ENCODE measurements around the gene SSRP1.
A peak's percentile ranks its signal among the peaks of the same experiment; 100 is the strongest.

Gene SSRP1

GRCh38 chr11:57323167-57323854 lies 12.4 kb downstream of the SSRP1 start:
- no peaks in the 10 kb centered on the region for H3K27me3 ChIP-seq (ENCODE audit: insufficient read depth, low read length)
- peak overlapping the region; percentile 77 for H3K4me3 ChIP-seq (ENCODE audit: low read depth, low read length)
- peak overlapping the region; percentile 97 for H2BK120ac ChIP-seq (ENCODE audit: insufficient read depth, low read length, poor library complexity)
- peaks cover 23% of the 10 kb centered on the region for H3K79me2 ChIP-seq (ENCODE audit: control insufficient read depth, insufficient read depth, low read length, poor library complexity)
- DNase-seq = peak; percentile 80 to 82
- peak overlapping the region; percentile 81 for H3K18ac ChIP-seq (ENCODE audit: low read length)
- H2BK5ac ChIP-seq (ENCODE audit: low read depth, low read length, poor library complexity) = peak overlapping the region; percentile 74
- H3K23ac ChIP-seq (ENCODE audit: low read length) = no peak overlapping the region
- peak overlapping the region; percentile 69 for H3K14ac ChIP-seq (ENCODE audit: low read length)
- peaks cover 28 to 40% of the 10 kb centered on the region in 2 experiments for H3K4me1 ChIP-seq (ENCODE audit: control insufficient read depth in 1 of 2, insufficient read depth in 2 of 2, low read length in 2 of 2)
- no peak overlapping the region for H2BK12ac ChIP-seq (ENCODE audit: low read length)
- H4K12ac ChIP-seq (ENCODE audit: low read depth, low read length) = peak overlapping the region; percentile 47
- peak overlapping the region; percentile 76 for H3K4ac ChIP-seq (ENCODE audit: low read depth, low read length)
- no peaks in the 10 kb centered on the region for H3K9me3 ChIP-seq (ENCODE audit: insufficient read depth, low read depth, low read length)
- H3K4me2 ChIP-seq (ENCODE audit: low read length) = peak overlapping the region; percentile 90
- peaks cover 36 to 43% of the 10 kb centered on the region in 2 experiments for H3K36me3 ChIP-seq (ENCODE audit: control insufficient read depth in 1 of 2, insufficient read depth in 2 of 2, low read length in 2 of 2)
- peak overlapping the region; percentile 82 for H4K91ac ChIP-seq (ENCODE audit: low read depth, low read length)
- peak overlapping the region; percentile 93 for H3K9ac ChIP-seq (ENCODE audit: low read length)
- WGBS (ENCODE audit: extremely low coverage, insufficient coverage, insufficient read length) = no CpG with 5 or more reads among the region's 3 CpGs
- H4K8ac ChIP-seq (ENCODE audit: low read depth, low read length) = peak overlapping the region; percentile 27
- no peak overlapping the region for H2AFZ ChIP-seq (ENCODE audit: insufficient read depth, low read length, poor library complexity)
- H2AK5ac ChIP-seq (ENCODE audit: low read length) = no peak overlapping the region
- peak overlapping the region; percentile 88 for H3K27ac ChIP-seq (ENCODE audit: low read depth, low read length)
- H3K79me1 ChIP-seq (ENCODE audit: low read length) = peaks cover 28% of the 10 kb centered on the region

GRCh38 chr11:57322256-57323166 lies 13.2 kb downstream of the SSRP1 start:
- Histone ChIP-seq H3K36me3 (ENCODE audit: control insufficient read depth in 1 of 2, insufficient read depth in 2 of 2, low read length in 2 of 2) (peaks cover 36 to 43% of the 10 kb centered on the region in 2 experiments), H3K18ac (ENCODE audit: low read length) (peak overlapping the region; percentile 85), H2AFZ (ENCODE audit: insufficient read depth, low read length, poor library complexity) (no peak overlapping the region), H3K4me1 (ENCODE audit: control insufficient read depth in 1 of 2, insufficient read depth in 2 of 2, low read length in 2 of 2) (peaks cover 30 to 48% of the 10 kb centered on the region in 2 experiments), H4K8ac (ENCODE audit: low read depth, low read length) (peak overlapping the region; percentile 11), H2BK5ac (ENCODE audit: low read depth, low read length, poor library complexity) (peak overlapping the region; percentile 83), H2AK5ac (ENCODE audit: low read length) (peak overlapping the region; percentile 66), H3K27ac (ENCODE audit: low read depth, low read length) (peak overlapping the region; percentile 88), H3K4me2 (ENCODE audit: low read length) (peak overlapping the region; percentile 90), H4K12ac (ENCODE audit: low read depth, low read length) (no peak overlapping the region), H2BK120ac (ENCODE audit: insufficient read depth, low read length, poor library complexity) (peak overlapping the region; percentile 59), H4K91ac (ENCODE audit: low read depth, low read length) (peak overlapping the region; percentile 80), H3K79me1 (ENCODE audit: low read length) (peaks cover 28% of the 10 kb centered on the region), H3K4ac (ENCODE audit: low read depth, low read length) (peak overlapping the region; percentile 91), H3K23ac (ENCODE audit: low read length) (no peak overlapping the region), H3K14ac (ENCODE audit: low read length) (peak overlapping the region; percentile 49), H3K79me2 (ENCODE audit: control insufficient read depth, insufficient read depth, low read length, poor library complexity) (peaks cover 23% of the 10 kb centered on the region), H3K9ac (ENCODE audit: low read length) (no peak overlapping the region), H3K9me3 (ENCODE audit: insufficient read depth, low read depth, low read length) (no peaks in the 10 kb centered on the region), H3K27me3 (ENCODE audit: insufficient read depth, low read length) (no peaks in the 10 kb centered on the region), H2BK12ac (ENCODE audit: low read length) (peak overlapping the region; percentile 19), H3K4me3 (ENCODE audit: low read depth, low read length) (no peak overlapping the region)
- no CpG with 5 or more reads among the region's 13 CpGs for WGBS (ENCODE audit: extremely low coverage, insufficient coverage, insufficient read length)
- peak; percentile 83 to 84 for DNase-seq

DNA sequence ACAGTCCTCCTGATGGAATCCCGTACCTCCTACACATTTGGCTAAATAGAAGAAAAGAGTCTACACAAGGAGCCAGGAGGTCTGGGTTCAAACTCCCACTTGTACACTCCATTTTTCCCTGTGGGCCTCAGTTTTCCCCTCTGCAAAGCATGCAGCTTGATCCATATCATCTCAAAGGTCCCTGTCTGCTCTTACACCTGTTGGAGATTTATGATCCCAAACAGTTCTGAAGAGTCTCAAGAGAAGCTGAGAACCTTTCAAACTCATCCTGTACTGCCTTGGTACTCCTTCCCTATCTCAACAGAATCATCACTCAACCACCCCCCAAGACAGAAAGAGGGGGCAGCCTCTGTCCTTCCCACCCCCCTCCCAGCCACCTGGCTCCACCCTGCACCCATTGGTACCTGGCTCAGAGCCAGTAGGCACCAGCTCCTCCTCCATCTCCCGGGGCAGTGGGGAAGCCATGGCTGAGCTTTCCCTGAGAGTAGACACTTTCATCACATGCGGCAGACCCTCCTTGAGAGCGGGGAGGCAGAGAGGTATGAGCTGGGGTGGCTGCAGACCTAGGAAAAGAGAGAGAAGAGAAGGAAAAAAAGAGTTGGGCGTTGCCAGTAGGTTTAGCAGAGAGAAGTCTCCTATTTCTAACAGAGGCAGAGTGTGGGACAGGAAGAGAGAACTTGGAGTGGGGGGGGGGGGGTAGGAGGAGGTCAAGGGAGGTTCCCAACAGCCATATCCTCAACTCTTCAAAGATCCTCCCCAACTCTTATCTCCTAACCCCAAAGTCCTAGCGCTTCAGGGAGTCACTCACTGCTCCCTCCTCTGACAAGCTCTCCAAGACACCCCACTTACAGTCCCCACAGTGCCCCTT lies 14.1 kb downstream of the SSRP1 start:
- Histone ChIP-seq H4K12ac (ENCODE audit: low read depth, low read length) (peak overlapping the region; percentile 45), H2BK5ac (ENCODE audit: low read depth, low read length, poor library complexity) (peak overlapping the region; percentile 68), H3K4me2 (ENCODE audit: low read length) (peak overlapping the region; percentile 90), H3K4me1 (ENCODE audit: control insufficient read depth in 1 of 2, insufficient read depth in 2 of 2, low read length in 2 of 2) (peaks cover 30 to 48% of the 10 kb centered on the region in 2 experiments), H2BK120ac (ENCODE audit: insufficient read depth, low read length, poor library complexity) (peak overlapping the region; percentile 57), H3K18ac (ENCODE audit: low read length) (peak overlapping the region; percentile 85), H4K8ac (ENCODE audit: low read depth, low read length) (peak overlapping the region; percentile 25), H3K9ac (ENCODE audit: low read length) (peak overlapping the region; percentile 2), H3K23ac (ENCODE audit: low read length) (no peak overlapping the region), H3K79me2 (ENCODE audit: control insufficient read depth, insufficient read depth, low read length, poor library complexity) (peaks cover 23% of the 10 kb centered on the region), H3K36me3 (ENCODE audit: control insufficient read depth in 1 of 2, insufficient read depth in 2 of 2, low read length in 2 of 2) (peaks cover 37 to 43% of the 10 kb centered on the region in 2 experiments), H2BK12ac (ENCODE audit: low read length) (peak overlapping the region; percentile 54), H2AK5ac (ENCODE audit: low read length) (peak overlapping the region; percentile 66), H3K27ac (ENCODE audit: low read depth, low read length) (peak overlapping the region; percentile 88), H4K91ac (ENCODE audit: low read depth, low read length) (peak overlapping the region; percentile 80), H3K4ac (ENCODE audit: low read depth, low read length) (peak overlapping the region; percentile 91), H3K9me3 (ENCODE audit: insufficient read depth, low read depth, low read length) (no peaks in the 10 kb centered on the region), H3K14ac (ENCODE audit: low read length) (peak overlapping the region; percentile 54), H2AFZ (ENCODE audit: insufficient read depth, low read length, poor library complexity) (no peak overlapping the region), H3K27me3 (ENCODE audit: insufficient read depth, low read length) (no peaks in the 10 kb centered on the region), H3K4me3 (ENCODE audit: low read depth, low read length) (no peak overlapping the region), H3K79me1 (ENCODE audit: low read length) (peaks cover 28% of the 10 kb centered on the region)
- WGBS (ENCODE audit: extremely low coverage, insufficient coverage, insufficient read length) = no CpG with 5 or more reads among the region's 6 CpGs
- DNase-seq = no peak
